ENCODE data around the gene ZG16.

The ZG16 gene

GRCh38 chr16:29810699-29811169 lies 32.7 kb downstream of the ZG16 start:
- no peak for DNase-seq

- peak; percentile 93 for DNase-seq
Observed at GRCh38 chr16:29811170-29811895, 33.3 kb downstream of the ZG16 start.

- peak; percentile 80 for DNase-seq
Observed at GRCh38 chr16:29811896-29812665, 34.0 kb downstream of the ZG16 start, which contains the start of gene PRRT2. Gene PRRT2, plus strand, starts transcription at chr16:29812193. Its CDS starts 862 bp downstream, at chr16:29813055.

GRCh38 chr16:29812754-29813643 lies 34.9 kb downstream of the ZG16 start:
- no peak for DNase-seq

GRCh38 chr16:29813644-29814562 lies 35.8 kb downstream of the ZG16 start:
- DNase-seq, result no peak

GRCh38 chr16:29814592-29814991 lies 36.5 kb downstream of the ZG16 start:
- no peak for DNase-seq

- DNase-seq, result peak; percentile 86
Observed at GRCh38 chr16:29815032-29815721, 37.1 kb downstream of the ZG16 start.

GRCh38 chr16:29815793-29816693 lies 38.0 kb downstream of the ZG16 start, which contains the start of gene PAGR1:
Gene PAGR1, plus strand, starts transcription at chr16:29816152. Its CDS starts 374 bp downstream, at chr16:29816526.
- DNase-seq, result peak; percentile 100

GRCh38 chr16:29816694-29817441 lies 38.8 kb downstream of the ZG16 start:
- DNase-seq, result peak; percentile 83

GRCh38 chr16:29818082-29818481 lies 40.0 kb downstream of the ZG16 start:
- DNase-seq, result no peak

- DNase-seq, result no peak
Observed at GRCh38 chr16:29819506-29819905, 41.5 kb downstream of the ZG16 start.

- peak; percentile 37 for DNase-seq
Observed at GRCh38 chr16:29820271-29820701, 42.2 kb downstream of the ZG16 start, which contains the start of gene MVP. Gene MVP, plus strand, starts transcription at chr16:29820462. Its CDS starts 10,088 bp downstream, at chr16:29830550.

- no peak for DNase-seq
Observed at GRCh38 chr16:29820730-29821642, 42.9 kb downstream of the ZG16 start.

GRCh38 chr16:29821643-29822115 lies 43.6 kb downstream of the ZG16 start:
- DNase-seq, result no peak

GRCh38 chr16:29824589-29825144 lies 46.6 kb downstream of the ZG16 start:
- no peak for DNase-seq

GRCh38 chr16:29825145-29826044 lies 47.3 kb downstream of the ZG16 start:
- DNase-seq, result peak; percentile 58

All from NCI-H146 (cell line).